H1 (cell line): Measurements from ENCODE around the gene IFNA13. TPM values are rescaled to one million over a fixed set of nuclear protein-coding genes. Genes with fewer than 3 reads are reported as not detected.

Experiments used
- CTCF ChIA-PET: fragments of 300-600 bp; sonication (Branson Sonifier 250); formaldehyde crosslinking; loops from one replicate; lab custom pipeline; 2021; ENCODE audit not compliant: partially characterized antibody; lab: Charles Lee
- POLR2A ChIA-PET: fragments of 300-600 bp; sonication (Branson Sonifier 250); formaldehyde crosslinking; loops from one replicate; lab custom pipeline; 2021; ENCODE audit warnings: inconsistent platforms; ENCODE audit not compliant: partially characterized antibody; lab: Charles Lee
- DNase-seq, 2 experiments: peaks; one replicate each; pipeline versions ENCODE4 v3.0.0 to v3.0.0-alpha.2; 2010 to 2022; ENCODE audit warnings: low spot score in 2 of 2, low read depth in 1 of 2, mixed read lengths in 1 of 2
- FAIRE-seq: peaks from 2 replicates; lab custom pipeline; 2011; peaks lifted over from hg19 to GRCh38; lab: Jason Lieb, UNC
- H2AFZ ChIP-seq: 2 replicates; pipeline ENCODE4 v1.8.1; 2012; ENCODE audit warnings: low read length, inconsistent platforms
- H2AK5ac ChIP-seq: 2 replicates; pipeline ENCODE4 v1.6.1; 2013; ENCODE audit warnings: low read depth, low read length
- H2BK120ac ChIP-seq: replicated peaks from 2 replicates; pipeline ENCODE3; 2013; ENCODE audit warnings: low read depth, low read length, inconsistent platforms
- H2BK12ac ChIP-seq: 2 replicates; pipeline ENCODE4 v1.6.1; 2013; ENCODE audit warnings: low read depth, low read length
- H2BK15ac ChIP-seq: 2 replicates; pipeline ENCODE4 v1.6.1; 2013; ENCODE audit warnings: low read length
- H2BK20ac ChIP-seq: 2 replicates; pipeline ENCODE4 v1.6.1; 2013; ENCODE audit warnings: low read length
- H2BK5ac ChIP-seq: 2 replicates; pipeline ENCODE4 v1.6.1; 2013; ENCODE audit warnings: low read depth, low read length
- H3K14ac ChIP-seq: 2 replicates; pipeline ENCODE4 v1.6.1; 2013; ENCODE audit warnings: inconsistent platforms; ENCODE audit not compliant: insufficient read length
- H3K18ac ChIP-seq: 2 replicates; pipeline ENCODE4 v1.6.1; 2013; ENCODE audit warnings: low read length; ENCODE audit errors: extremely low read depth
- H3K23ac ChIP-seq: 2 replicates; pipeline ENCODE4 v1.6.1; 2013; ENCODE audit warnings: inconsistent platforms; ENCODE audit not compliant: insufficient read length
- H3K23me2 ChIP-seq: 2 replicates; pipeline ENCODE4 v1.6.1; 2013; ENCODE audit warnings: low read depth, low read length
- H3K27ac ChIP-seq: 2 replicates; pipeline ENCODE4 v1.6.1; 2011; ENCODE audit warnings: low read depth, low read length, inconsistent platforms
- H3K27me3 ChIP-seq, 4 experiments: replicated peaks in 1 of 4; 1 replicate in 1 of 4; 2 replicates in 3 of 4; pipeline versions ENCODE4 v1.6.1 to v1.8.1; 2011 to 2013; ENCODE audit warnings: low read length in 3 of 4, mild to moderate bottlenecking in 3 of 4, inconsistent platforms in 2 of 4, mixed read lengths in 2 of 4, moderate library complexity in 1 of 4; ENCODE audit not compliant: control insufficient read depth in 3 of 4, insufficient read depth in 3 of 4; ENCODE audit errors: extremely low read depth in 1 of 4
- H3K36me3 ChIP-seq, 4 experiments: 2 replicates each; pipeline versions ENCODE4 v1.6.1 to v1.8.1; 2011 to 2013; ENCODE audit warnings: mild to moderate bottlenecking in 4 of 4, low read length in 3 of 4, moderate library complexity in 2 of 4, control low read depth in 1 of 4, inconsistent platforms in 1 of 4; ENCODE audit not compliant: insufficient read depth in 4 of 4, control insufficient read depth in 2 of 4
- H3K4ac ChIP-seq: replicated peaks from 2 replicates; pipeline ENCODE3; 2013; ENCODE audit warnings: low read length, low read depth, mixed read lengths, inconsistent platforms; ENCODE audit not compliant: insufficient read length
- H3K4me1 ChIP-seq, 4 experiments: replicated peaks in 1 of 4; 1 replicate in 1 of 4; 2 replicates in 3 of 4; pipeline versions ENCODE4 v1.6.1 to v1.8.1; 2011 to 2013; ENCODE audit warnings: low read length in 3 of 4, inconsistent platforms in 2 of 4, mixed read lengths in 1 of 4; ENCODE audit not compliant: insufficient read depth in 4 of 4, control insufficient read depth in 3 of 4
- H3K4me2 ChIP-seq, 2 experiments: 2 replicates each; pipeline versions ENCODE4 v1.6.1 to v1.8.1; 2011 to 2013; ENCODE audit warnings: low read depth in 2 of 2, low read length in 2 of 2, control low read depth in 1 of 2, inconsistent platforms in 1 of 2, mild to moderate bottlenecking in 1 of 2; ENCODE audit not compliant: insufficient read depth in 1 of 2
- H3K4me3 ChIP-seq, 4 experiments: fragments of 200-600, 300-600 bp in 1 of 4; sonication (generic), shearing (Covaris generic), sonication (Bioruptor Twin) in 1 of 4; 2 replicates each; pipeline versions ENCODE4 v1.5.1 to v1.8.1; 2011 to 2016; ENCODE audit warnings: low read length in 4 of 4, low read depth in 3 of 4, control low read depth in 2 of 4, inconsistent platforms in 2 of 4, mild to moderate bottlenecking in 2 of 4, mixed read lengths in 1 of 4, moderate library complexity in 1 of 4; ENCODE audit not compliant: insufficient read depth in 2 of 4; ENCODE audit errors: extremely low read depth in 1 of 4
- H3K56ac ChIP-seq: replicated peaks from 2 replicates; pipeline ENCODE3; 2013; ENCODE audit warnings: low read depth, mild to moderate bottlenecking, mixed read lengths, low read length, inconsistent platforms; ENCODE audit not compliant: insufficient read length
- H3K79me1 ChIP-seq: 2 replicates; pipeline ENCODE4 v1.6.1; 2013; ENCODE audit warnings: low read depth, low read length, control low read depth
- H3K79me2 ChIP-seq, 2 experiments: 2 replicates each; pipeline versions ENCODE4 v1.6.1 to v1.8.1; 2012 to 2013; ENCODE audit warnings: low read length in 2 of 2, mild to moderate bottlenecking in 2 of 2, inconsistent platforms in 1 of 2; ENCODE audit not compliant: insufficient read depth in 2 of 2, control insufficient read depth in 1 of 2
- H3K9ac ChIP-seq, 4 experiments: replicated peaks in 1 of 4; 1 replicate in 1 of 4; 2 replicates in 3 of 4; pipeline versions ENCODE4 v1.6.1 to v1.8.1; 2011 to 2013; ENCODE audit warnings: low read depth in 3 of 4, low read length in 3 of 4, control low read depth in 2 of 4, mild to moderate bottlenecking in 2 of 4, moderate library complexity in 2 of 4, inconsistent platforms in 1 of 4; ENCODE audit errors: extremely low read depth in 1 of 4
- H3K9me3 ChIP-seq, 2 experiments: 2 replicates each; pipeline versions ENCODE4 v1.6.1 to v1.8.1; 2012 to 2013; ENCODE audit warnings: mild to moderate bottlenecking in 2 of 2, moderate library complexity in 2 of 2, control low read depth in 1 of 2, inconsistent platforms in 1 of 2, low read depth in 1 of 2, low read length in 1 of 2, mixed read lengths in 1 of 2; ENCODE audit not compliant: insufficient read depth in 2 of 2
- H4K20me1 ChIP-seq, 2 experiments: replicated peaks in 1 of 2; 2 replicates each; pipeline versions ENCODE3 to v1.8.1; 2011 to 2013; ENCODE audit warnings: inconsistent platforms in 2 of 2, low read length in 2 of 2, mild to moderate bottlenecking in 1 of 2; ENCODE audit not compliant: insufficient read depth in 2 of 2, control insufficient read depth in 1 of 2
- H4K5ac ChIP-seq: 2 replicates; pipeline ENCODE4 v1.6.1; 2013; ENCODE audit warnings: low read length, low read depth, mixed read lengths, inconsistent platforms; ENCODE audit not compliant: insufficient read length
- H4K8ac ChIP-seq: 2 replicates; pipeline ENCODE4 v1.8.0; 2013; ENCODE audit warnings: mild to moderate bottlenecking, moderate library complexity, low read length, inconsistent platforms; ENCODE audit not compliant: insufficient read depth; ENCODE audit errors: extremely low read depth
- H4K91ac ChIP-seq: replicated peaks from 2 replicates; pipeline ENCODE3; 2013; ENCODE audit warnings: low read length, mixed read lengths, inconsistent platforms; ENCODE audit not compliant: insufficient read length
- WGBS, 2 experiments: shearing (Covaris generic) in 1 of 2; methylation state at CpG; one replicate each; pipeline versions ENCODE4 v1.1.6 to v1.1.7; 2013 to 2015; ENCODE audit warnings: low lambda C conversion rate in 2 of 2, mixed read lengths in 2 of 2, inconsistent platforms in 1 of 2, low coverage in 1 of 2, missing lambda C conversion rate in 1 of 2; ENCODE audit not compliant: insufficient replicate concordance in 2 of 2, insufficient coverage in 1 of 2, insufficient read length in 1 of 2; ENCODE audit errors: extremely low coverage in 1 of 2, missing lambda C conversion rate in 1 of 2; 5-methylcytosine and 5-hydroxymethylcytosine counted together
- polyA plus RNA-seq, 7 experiments: library from polyadenylated mRNA; depleted of rRNA in 3 of 7; stranded (reverse) in 5 of 7; unstranded in 2 of 7; fragments of >200 nt in 5 of 7; fragments of 200-250 nt in 2 of 7; gene quantifications; 1 replicate in 5 of 7; 2 replicates in 1 of 7; 4 replicates in 1 of 7; pipeline versions ENCODE4 v1.2.1 to v1.2.3, GENCODE V29; 2011 to 2013; ENCODE audit warnings: missing spikeins in 2 of 7, mixed read lengths in 2 of 7
- total RNA-seq: library from RNA; stranded (reverse); fragmentation: NEBNext Ultra II Directional; extraction: Animal tissue kit (Norgen Biotek cat#: 25700); gene quantifications from 2 replicates; pipeline ENCODE4 v1.2.1, GENCODE V29; 2021

IFNA13 gene
- total and polyA plus RNA-seq, 2 of the 8 experiments (the other 6 are each of a cell fraction or from before 2014, with no cell fraction given), result not detected

GRCh38 chr9:21404146-21404545 lies 36.3 kb upstream of the IFNA13 start:
- no peak overlapping the region for H3K14ac ChIP-seq
- POLR2A ChIA-PET, result no interaction called here
- H2AK5ac ChIP-seq, result no peak overlapping the region
- H3K27ac ChIP-seq, result no peak overlapping the region
- no peaks in the 10 kb centered on the region for H3K36me3 ChIP-seq
- DNase-seq (no peak), FAIRE-seq (no peak)
- no peak overlapping the region for H3K4me2 ChIP-seq
- no peak overlapping the region for H3K23ac ChIP-seq
- H4K8ac ChIP-seq, result no peak overlapping the region
- peaks cover 0 to 16% (median 13%) of the 10 kb centered on the region in 4 experiments; a peak in 5 of 7 replicates for H3K27me3 ChIP-seq
- H3K18ac ChIP-seq, result no peak overlapping the region
- H4K5ac ChIP-seq, result no peak overlapping the region
- 85% methylated on average over 3 of the region's 3 CpGs; no CpG with 5 or more reads in 1 of the 2 experiments for whole genome bisulfite sequencing, 2 experiments
- no peak overlapping the region for H3K4ac ChIP-seq
- H2AFZ ChIP-seq, result no peak overlapping the region
- H3K79me1 ChIP-seq, result no peaks in the 10 kb centered on the region
- no peak overlapping the region for H3K56ac ChIP-seq
- H3K9me3 ChIP-seq, result no peaks in the 10 kb centered on the region
- no peak overlapping the region for H2BK15ac ChIP-seq
- no peaks in the 10 kb centered on the region for H3K23me2 ChIP-seq
- no peak overlapping the region for H2BK12ac ChIP-seq
- H4K91ac ChIP-seq, result no peak overlapping the region
- no peak overlapping the region for H3K4me3 ChIP-seq
- H3K4me1 ChIP-seq, result no peaks in the 10 kb centered on the region
- no peaks in the 10 kb centered on the region for H3K79me2 ChIP-seq
- CTCF ChIA-PET, result interaction anchor here (1.0 to 2.3 kb wide), 4 partner anchors 12 to 305 kb away, joined by 3 to 9 read pairs (median 6); no protein-coding TSS in a partner anchor
- no peak overlapping the region for H2BK20ac ChIP-seq
- H4K20me1 ChIP-seq, result no peaks in the 10 kb centered on the region
- H2BK5ac ChIP-seq, result no peak overlapping the region
- H2BK120ac ChIP-seq, result no peak overlapping the region
- no peak overlapping the region for H3K9ac ChIP-seq
